HG03095 (cell line): Measurements from ENCODE around the gene CYB561D1.
A peak's percentile ranks its signal among the peaks of the same experiment; 100 is the strongest.

Source experiments
- ATAC-seq: cut with Tn5 transposase; IDR thresholded peaks from one replicate; pipeline ENCODE4 v1.9.1; 2021; ENCODE audit warnings: moderate library complexity; ENCODE audit not compliant: unreplicated experiment

Gene CYB561D1

DNA sequence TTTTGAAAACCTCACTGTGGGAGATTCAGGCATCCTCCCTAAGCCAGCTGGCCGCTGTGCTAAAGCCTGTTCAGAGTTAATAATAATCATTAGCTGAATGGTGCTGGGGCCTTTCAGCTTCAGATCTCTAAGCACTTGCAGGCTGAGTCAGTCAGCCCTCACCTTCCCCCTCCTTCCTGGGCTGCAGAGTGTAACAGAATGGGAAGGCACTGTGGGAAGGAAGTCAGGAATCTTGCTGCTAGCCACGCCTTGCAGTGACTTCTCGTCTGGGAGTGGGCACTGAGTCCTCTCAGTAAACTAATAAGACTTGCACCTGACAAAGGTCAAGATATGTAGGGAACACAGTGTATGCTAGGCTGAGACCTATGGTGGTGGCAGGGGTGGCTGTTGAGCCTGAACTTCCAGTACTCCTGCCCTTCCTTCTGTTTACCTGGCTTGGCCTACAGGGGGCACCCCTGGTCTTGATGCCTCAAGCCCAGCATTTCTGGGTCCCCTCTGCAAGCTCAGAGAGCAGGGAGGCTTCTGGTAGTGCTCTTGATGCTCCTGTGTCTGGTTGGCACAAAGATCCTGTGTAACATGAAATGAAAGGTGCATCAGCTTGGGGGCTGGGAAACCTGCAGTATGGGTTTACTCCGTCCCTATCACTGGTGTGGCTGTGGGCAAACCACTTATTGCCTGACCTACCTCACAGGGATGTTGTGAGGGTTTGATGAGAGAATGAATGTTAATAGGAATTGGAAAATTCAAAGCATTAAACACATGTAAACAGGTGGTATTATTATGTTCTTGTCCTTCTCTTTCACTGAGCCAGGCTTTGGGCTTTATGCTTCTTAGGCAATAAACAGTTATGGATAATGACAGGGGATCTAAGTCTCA is 6.0 kb downstream of the CYB561D1 start:
- no peak for ATAC-seq

DNA sequence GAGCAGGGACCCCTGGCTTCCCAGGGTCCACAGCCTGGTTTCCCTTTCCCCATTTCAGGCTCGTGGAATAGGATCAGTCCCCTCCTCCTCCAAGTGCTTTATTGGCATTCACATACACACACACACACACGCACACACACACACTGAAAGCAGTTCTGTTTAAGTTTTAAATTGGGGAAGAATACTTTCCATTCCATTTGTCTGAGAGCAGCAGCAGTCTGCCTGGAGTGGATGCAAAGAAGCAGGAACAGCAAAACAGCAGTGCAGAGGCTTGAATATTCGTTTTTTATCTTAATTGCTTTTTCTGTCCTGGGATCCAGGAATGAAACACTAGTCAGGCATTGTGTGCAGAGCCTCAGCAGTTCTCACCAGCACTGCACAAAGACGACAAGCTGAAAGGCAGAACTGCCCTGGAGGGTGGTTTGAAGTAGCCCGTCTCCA is 7.1 kb downstream of the CYB561D1 start:
- no peak for ATAC-seq

DNA sequence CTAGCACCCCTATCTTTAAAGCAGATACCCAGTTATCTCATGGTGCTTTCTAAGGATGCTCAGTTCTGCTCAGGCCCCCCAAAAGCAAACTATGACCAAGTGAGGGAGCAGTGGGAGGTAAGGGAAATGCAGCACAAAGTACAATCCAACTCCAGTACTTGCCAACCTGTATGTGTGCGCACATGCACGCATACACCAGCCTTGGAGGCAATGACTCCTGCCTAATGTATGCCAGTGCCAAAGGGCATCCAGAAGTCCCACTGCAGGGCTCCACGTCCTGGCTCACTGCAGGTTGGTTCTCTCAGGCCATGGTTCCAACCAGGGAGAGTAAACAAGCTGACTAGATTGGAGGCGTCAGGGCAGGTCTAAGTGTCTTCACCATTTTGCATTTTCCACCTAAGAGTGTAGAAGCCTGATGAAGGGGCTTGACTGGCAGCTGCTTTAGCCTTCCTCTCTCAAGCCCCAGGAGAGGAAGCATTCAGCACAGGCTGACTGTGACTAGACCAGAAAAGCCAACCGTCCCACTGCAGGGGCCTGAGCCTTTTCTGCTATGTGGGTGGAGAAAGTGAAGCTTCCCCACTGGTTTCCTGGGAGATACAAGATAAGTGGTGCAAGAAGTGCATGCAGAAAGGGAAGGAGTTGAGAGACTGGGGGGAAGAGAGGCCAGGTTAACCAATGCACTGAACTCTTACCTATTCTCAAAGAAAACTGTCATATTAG is 7.9 kb downstream of the CYB561D1 start:
- ATAC-seq: no peak

DNA sequence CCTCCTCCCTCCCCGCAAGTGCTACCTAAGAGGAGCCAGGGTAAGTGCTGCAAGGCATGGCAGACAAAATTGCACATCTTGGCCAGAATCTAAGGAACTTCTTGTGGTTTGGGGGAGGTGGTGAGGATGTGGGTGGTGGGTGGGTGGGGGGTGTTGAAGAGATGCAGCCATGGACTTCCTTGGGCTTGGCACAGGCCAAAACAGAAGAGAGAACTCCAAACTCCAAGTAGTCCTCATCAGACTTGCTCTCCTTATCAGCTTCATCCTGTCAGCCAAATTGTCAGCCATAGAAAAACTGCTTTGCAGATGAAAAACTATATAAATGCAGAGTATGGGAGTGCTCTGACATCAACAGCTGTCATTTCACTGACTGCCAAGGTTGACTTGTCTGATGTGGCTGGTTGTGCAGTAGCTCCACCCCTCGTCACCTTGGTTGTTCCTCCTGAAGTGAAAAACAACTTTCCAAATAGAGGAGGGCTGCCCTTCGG is 8.5 kb downstream of the CYB561D1 start:
- no peak for ATAC-seq

DNA sequence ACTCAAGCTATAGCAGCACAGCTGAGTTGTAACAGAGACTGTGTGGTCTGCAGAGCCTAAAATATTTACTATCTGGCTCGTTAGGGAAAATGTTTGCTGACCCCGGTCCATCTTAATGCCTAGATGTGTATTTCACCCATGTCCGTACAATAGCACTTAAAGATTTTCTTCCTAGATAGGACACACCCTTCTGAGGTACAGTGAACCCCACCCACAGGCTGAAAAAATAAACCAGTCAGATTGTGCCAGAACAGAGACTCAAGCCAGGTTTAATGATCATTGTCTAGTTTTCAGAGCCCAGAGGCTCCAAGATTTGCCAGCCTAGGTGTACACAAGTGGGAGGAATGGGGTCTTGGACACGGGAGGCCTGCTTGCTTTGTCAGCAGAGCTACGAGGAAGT is 10.0 kb downstream of the CYB561D1 start:
- ATAC-seq: no peak

DNA sequence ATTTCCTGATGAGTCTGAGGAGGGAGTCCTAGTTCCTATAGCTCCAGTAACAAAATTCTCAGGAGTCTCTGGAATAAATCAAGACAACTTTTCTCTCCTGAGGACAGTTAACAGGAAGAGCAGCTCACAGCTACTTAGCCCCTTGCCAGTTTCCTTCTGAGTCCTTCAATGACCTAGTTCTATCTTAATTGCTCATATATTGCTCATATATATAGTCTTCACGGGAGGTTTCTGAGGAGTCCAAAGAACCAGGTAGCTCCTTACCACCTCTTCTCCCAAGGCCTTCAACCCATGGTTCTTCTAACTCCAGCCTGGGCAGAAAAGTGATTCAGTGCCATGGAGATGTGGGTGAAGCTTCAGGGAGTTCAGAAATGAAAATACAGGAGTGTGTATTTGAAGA is 11.1 kb downstream of the CYB561D1 start:
- ATAC-seq: no peak

DNA sequence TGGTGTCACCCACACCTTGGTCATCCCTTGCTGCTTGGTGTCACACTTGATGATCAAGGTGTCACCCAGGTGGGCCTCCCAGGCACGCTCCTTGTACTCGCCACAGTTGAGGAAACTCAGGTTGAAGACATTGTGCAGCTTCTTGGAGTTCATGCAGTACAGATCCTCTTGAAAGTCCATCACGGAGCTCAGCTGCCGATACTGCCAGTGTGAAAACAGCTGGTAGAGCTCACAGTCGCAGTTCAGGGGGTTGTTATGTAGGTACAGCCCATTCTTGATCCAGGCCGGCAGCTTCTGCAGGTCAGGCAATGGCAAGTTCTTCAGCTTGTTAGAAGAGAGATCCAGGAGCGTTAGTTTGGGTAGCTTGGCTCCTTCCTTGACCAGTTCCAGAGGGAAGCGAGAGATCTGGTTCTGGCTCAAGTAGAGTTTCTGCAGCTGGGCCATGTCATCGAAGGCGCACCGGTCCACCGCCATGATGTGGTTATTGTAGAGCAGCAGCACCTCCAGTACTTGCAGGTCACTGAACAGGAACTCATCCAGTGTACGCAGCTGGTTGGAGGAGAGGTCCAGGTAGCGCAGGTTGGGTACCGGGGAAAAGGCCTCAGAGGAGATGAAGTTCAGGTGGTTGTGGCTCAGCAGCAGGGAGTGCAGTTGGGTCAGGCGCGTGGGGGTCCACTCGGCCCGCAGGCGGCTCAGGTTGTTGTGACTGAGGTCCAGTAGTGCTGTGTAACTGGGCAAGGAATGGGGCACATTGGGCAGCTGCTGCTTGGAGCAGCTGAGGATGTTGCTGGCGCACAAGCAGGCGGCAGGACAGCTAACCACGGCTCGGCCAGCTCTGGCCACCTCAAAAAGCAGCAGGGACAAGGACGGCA is 14.3 kb downstream of the CYB561D1 start:
- ATAC-seq: no peak

DNA sequence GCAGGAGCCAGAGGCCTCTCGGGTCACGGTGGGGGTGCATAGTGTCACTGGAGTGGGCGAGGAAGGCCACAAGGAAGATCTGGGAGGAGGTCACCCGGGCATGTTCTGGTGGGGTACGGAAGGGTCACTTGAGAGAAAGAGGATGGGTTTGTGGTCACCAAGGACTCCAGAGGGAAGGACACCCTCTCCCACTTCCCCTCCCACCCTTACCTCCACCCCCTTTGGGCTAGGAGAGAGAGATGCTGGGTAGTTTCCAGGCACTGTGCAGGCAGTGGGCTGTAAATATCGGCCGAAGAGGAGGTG is 14.9 kb downstream of the CYB561D1 start:
- no peak for ATAC-seq

DNA sequence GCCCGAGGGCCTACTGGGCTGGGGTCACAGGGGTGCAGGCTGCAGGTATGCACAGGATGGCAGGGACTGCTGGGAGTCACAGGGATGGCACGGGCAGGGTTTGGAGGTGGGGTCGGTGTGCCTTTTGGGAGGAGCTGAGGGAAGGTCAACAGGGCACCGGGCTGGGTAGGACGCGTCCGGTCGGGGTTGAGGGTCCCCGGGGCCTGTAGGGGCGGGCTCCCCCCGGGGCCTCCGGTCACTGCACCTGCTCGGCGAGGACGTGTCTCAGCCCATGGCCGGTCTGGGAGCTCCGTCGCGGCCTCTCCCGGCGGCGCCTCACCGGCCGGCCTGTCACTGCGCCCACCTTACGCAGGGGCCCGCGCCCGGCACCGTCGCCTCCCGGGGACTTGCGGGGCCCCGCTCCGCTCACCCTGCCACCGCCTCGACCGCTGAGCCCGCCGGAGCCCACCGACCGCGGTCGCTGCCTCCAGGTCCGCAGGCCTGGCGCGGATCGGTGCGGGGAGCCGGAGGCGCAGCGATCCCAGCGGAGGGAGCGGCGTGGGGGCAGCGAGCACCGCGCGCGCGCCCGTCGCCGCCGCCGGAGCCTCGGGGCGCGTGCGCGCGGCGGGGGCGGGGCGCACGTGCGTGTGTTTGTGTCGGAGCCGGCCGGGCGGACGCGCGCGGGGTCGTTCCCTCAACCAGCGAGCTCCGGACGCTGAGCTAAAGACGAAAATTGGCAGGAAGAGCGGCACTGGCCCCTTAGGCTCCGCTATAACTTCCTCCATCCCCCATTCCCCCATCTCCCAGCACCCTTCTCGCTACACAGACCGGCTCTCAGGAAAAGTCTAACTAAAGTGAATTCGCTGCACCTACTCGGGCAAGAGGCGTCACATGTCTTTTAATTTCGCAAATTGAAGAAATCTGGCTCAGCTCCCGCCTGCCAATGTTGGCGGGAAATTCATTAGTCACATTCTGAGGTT is 15.6 kb downstream of the CYB561D1 start, which contains the start of gene AMIGO1:
TSS of gene AMIGO1 (minus strand) at position 552 of the 959 bp plus-strand sequence. CDS start 815 bp downstream, outside the sequence.
- ATAC-seq: peak; percentile 54

DNA sequence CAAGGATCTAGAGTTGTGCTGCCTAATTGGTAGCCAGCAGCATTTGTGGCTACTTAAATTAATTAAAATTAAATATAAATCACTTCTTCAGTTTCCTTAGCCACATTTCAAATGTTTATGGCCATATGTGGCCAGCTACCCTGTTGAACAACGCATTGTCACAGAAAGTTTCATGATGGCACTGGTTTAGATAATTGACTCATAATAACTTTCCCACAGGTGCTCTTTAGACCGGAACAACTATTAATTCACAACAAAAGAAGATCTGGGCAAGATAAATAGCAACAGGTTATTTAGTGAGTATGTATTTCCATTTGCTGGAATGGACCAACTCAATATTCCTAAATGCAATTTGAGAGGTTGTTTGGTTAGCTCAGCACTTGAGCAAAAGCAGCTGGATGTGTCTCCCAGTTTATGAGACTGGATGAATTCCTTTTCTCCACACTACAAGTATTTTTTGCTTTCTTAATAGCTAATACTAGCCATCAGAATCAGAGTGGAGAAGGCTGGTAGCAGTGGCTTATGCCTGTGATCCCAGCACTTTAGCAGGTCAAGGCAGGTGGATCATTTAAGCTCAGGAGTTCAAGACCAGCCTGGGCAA is 19.3 kb downstream of the CYB561D1 start:
- ATAC-seq: no peak

DNA sequence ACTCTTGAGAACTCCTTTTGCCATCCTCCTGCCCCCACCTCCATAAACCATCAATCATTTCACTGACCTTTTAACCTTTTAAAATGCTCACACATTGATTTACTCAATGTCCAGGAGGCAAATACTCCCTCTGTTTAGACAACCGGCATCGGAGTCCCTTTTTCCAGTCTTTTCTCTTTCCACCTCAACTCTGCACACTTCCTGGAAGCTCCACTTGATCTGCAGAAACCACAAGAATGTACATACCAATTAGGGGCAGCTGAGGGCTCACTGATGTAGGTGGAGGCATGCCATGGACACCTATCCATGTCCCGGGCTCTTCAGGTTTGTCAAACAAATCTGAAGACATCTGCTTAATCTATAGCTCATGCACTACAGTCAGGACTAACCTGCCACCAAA is 21.0 kb downstream of the CYB561D1 start:
- no peak for ATAC-seq

DNA sequence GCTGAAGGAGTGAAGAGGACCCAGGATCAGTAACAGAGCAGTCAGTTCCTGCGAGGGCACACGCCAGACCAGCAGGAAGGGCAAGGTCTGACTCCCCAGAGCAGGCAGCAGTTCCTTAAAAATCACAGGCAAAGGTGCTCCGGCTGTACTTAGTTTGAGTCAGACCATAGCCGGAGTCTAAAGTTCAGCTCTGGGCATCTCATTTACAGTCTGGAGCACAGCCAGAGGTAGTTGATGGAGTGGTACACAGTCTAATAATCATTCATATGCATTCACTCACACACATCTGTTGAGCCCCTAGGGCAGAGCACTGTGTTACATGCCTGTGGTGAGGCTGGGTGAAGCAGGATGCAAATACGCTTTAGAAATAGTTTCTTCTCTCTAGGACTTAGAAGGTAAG is 23.0 kb downstream of the CYB561D1 start:
- ATAC-seq: no peak

DNA sequence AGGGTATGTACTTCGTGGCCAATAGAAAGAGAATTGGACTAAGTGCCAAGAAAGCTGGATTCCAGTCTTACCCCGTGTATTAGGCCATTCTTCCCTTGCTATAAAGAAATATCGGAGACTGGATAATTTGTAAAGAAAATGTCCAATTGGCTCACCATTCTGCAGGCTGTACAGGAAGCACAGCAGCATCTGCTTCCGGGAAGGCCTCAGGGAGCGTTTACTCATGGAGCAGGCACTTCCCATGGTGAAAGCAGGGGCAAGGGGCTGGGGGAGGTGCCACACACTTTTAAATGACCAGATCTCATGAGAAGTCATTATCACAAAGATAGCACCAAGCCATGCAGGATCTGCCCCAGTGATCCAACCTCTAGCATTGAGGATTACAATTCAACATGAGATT is 23.4 kb downstream of the CYB561D1 start:
- no peak for ATAC-seq

DNA sequence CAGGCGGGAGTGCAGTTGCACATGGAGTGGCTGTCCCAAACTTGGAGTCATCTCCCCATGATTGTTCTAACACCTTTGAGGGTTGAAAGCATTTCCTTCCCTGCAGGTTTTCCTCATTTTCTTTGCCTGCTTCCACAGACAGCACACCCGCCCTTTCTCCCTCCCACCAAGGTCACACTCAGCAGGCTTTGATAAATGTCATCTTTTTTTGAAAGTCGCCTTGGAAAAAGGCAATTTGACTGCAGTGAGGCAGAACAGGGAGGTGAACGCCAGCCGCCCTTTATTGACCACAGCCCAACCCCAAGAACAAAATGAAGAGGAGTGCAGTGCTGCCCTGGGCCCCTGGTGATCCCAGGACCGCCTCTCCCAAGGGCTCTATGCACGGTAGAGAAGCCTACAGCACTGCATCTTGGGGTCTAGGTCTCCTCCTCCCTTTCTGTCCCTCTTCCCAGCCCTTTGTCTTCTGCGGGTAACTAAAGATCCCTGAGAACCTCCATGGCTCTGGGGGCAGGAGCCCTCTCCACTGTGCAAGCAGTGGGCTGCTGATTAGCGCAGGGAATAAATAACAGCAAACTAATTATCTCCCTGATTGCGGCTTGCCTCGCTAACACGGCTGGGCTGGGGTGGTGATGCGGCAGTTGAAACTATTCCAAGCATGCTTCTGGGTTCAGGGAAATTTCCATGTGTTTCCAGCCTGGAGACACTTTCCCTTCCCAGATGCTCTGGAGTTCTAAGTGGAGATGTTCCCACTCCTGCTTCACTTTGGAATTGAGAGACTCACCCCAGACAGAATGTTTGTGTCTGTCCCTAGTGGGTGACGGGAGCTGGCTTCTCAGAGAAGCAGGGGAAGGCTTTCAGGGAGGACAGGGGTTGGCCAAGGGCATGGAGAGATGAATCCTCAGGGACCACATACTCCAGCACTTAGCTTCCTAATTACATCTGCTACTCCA is 27.4 kb downstream of the CYB561D1 start:
- no peak for ATAC-seq

DNA sequence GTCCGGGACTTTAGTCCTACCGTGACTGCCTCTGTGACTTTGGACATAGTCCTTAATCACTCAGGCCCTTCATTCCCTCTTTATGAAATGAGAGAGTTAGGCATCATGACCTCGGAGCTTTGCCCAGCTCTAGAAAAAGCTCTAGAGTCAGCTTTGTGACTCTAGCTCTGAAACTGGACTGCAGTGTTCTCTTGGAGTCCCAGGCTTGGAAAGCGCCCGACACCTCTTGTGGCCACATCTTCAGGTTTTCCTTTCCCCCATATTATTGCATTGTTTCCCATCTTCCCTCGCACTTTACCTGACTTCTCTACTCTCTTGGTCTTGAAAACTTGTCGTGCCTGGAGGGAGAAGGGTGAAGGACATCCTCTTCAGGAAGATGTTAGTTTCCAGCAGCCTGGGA is 28.1 kb downstream of the CYB561D1 start:
- no peak for ATAC-seq

DNA sequence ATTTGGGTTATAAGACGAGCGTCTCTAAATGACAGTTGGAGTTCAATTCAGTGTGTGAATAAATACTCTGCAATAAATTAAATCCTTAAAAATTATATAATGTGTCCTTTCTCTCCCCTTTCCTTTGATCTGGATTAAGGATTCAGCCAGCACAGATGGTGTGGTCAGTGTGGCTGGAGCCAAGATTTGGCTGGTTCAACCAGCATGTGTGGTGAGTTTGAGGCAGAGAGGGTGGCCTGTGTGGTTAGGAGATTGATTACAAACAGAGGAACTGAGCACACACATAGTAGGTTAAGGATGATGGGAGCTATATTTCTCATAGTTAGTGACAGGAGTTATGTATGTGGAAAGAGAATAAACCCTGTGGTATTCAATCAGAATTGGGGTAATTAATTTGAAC is 29.8 kb downstream of the CYB561D1 start:
- no peak for ATAC-seq

DNA sequence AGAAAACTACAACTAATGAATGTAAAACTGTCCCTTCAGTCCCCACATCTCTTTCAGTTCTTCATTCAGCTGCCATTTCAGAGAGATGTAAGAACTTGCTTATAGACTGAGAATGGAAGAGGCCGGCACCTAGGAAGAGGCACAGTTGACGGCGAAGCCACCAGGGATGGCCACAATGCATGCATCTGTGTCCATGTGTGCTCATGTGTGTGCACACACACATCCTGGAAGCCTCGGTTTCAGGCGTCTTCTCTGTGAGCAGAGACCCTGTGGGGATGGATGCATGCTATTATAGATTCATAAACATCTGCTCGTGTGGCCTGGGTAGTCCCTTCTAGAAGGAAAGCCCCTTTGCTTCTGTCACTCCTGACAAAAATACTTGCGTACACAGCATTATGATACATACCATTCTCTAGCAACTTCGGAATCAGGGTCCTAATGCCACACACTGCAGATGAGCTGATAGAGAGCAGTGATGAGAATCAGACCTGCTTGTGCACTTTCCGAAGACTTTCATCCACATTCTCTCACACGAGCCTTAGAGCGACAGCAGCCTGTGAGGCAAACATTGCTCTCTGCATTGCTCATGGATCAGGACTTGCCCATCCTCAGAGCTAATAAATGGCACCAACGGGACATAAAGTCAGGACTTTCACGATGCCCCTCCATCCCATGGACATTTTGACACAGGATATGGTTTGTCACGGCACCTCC is 33.4 kb downstream of the CYB561D1 start:
- peak; percentile 76 for ATAC-seq
